Common myeloid progenitor, CD34-positive (primary cell): ENCODE measurements around the gene PRMT1.
A peak's percentile ranks its signal among the peaks of the same experiment; 100 is the strongest.

Experiments used
- CTCF ChIA-PET: fragments of 350-600 bp; sonication (Branson Sonifier 250); formaldehyde crosslinking; loops from one replicate; lab custom pipeline; 2021; ENCODE audit warnings: antibody characterized with exemption; lab: Charles Lee
- POLR2A ChIA-PET: fragments of 350-600 bp; sonication (Branson Sonifier 250); formaldehyde crosslinking; loops from one replicate; lab custom pipeline; 2021; ENCODE audit warnings: antibody characterized with exemption; lab: Charles Lee
- DNase-seq, 3 donors: peaks; one replicate each; pipeline versions ENCODE4 v3.0.0 to v3.0.0-alpha.2; 2013
- H3K27ac ChIP-seq, 2 experiments: 1 replicate in 1 of 2; 2 replicates in 1 of 2; pipeline ENCODE4 v1.7.0; 2013; ENCODE audit warnings: inconsistent platforms in 2 of 2, low read length in 2 of 2, mild to moderate bottlenecking in 2 of 2, low read depth in 1 of 2, moderate library complexity in 1 of 2; ENCODE audit not compliant: severe bottlenecking in 2 of 2, insufficient read depth in 1 of 2, poor library complexity in 1 of 2
- H3K27me3 ChIP-seq, 5 experiments: replicated peaks in 2 of 5; 1 replicate in 3 of 5; 2 replicates in 2 of 5; pipeline versions ENCODE4 v1.6.1 to v1.7.0; 2013; ENCODE audit warnings: low read length in 4 of 5, mild to moderate bottlenecking in 2 of 5, moderate library complexity in 2 of 5, inconsistent platforms in 1 of 5; ENCODE audit not compliant: insufficient read depth in 5 of 5, control insufficient read depth in 4 of 5
- H3K36me3 ChIP-seq, 4 experiments: 1 replicate in 2 of 4; 2 replicates in 2 of 4; pipeline versions ENCODE4 v1.6.1 to v1.7.0; 2013; ENCODE audit warnings: low read length in 3 of 4, control low read depth in 1 of 4, mild to moderate bottlenecking in 1 of 4; ENCODE audit not compliant: control insufficient read depth in 4 of 4, insufficient read depth in 4 of 4
- H3K4me1 ChIP-seq, 4 experiments: 1 replicate in 3 of 4; 2 replicates in 1 of 4; pipeline versions ENCODE4 v1.6.1 to v1.7.1; 2013; ENCODE audit warnings: low read length in 3 of 4, mild to moderate bottlenecking in 3 of 4, control low read depth in 1 of 4, inconsistent platforms in 1 of 4, moderate library complexity in 1 of 4; ENCODE audit not compliant: control insufficient read depth in 4 of 4, insufficient read depth in 4 of 4; ENCODE audit errors: control extremely low read depth in 1 of 4
- H3K4me3 ChIP-seq, 7 experiments: 1 replicate in 4 of 7; 2 replicates in 3 of 7; pipeline versions ENCODE4 v1.5.1 to v1.7.0; 2013; ENCODE audit warnings: mild to moderate bottlenecking in 7 of 7, low read length in 6 of 7, moderate library complexity in 6 of 7, inconsistent platforms in 2 of 7, low read depth in 2 of 7, control low read depth in 1 of 7; ENCODE audit not compliant: insufficient read depth in 4 of 7, control insufficient read depth in 1 of 7; ENCODE audit errors: extremely low read depth in 1 of 7
- H3K9me3 ChIP-seq, 5 experiments: 1 replicate in 4 of 5; 2 replicates in 1 of 5; pipeline versions ENCODE4 v1.6.1 to v1.7.1; 2013; ENCODE audit warnings: low read length in 4 of 5, mild to moderate bottlenecking in 2 of 5, inconsistent platforms in 1 of 5, low read depth in 1 of 5, moderate library complexity in 1 of 5; ENCODE audit not compliant: control insufficient read depth in 4 of 5, insufficient read depth in 2 of 5; ENCODE audit errors: control extremely low read depth in 1 of 5
- WGBS: methylation state at CpG from one replicate; pipeline ENCODE4 v1.1.5; 2013; ENCODE audit not compliant: insufficient coverage; 5-methylcytosine and 5-hydroxymethylcytosine counted together

Gene PRMT1

GRCh38 chr19:49705919-49706318 is 28.8 kb downstream of the PRMT1 start:
- Histone ChIP-seq H3K27ac (no peak overlapping the region), H3K9me3 (no peaks in the 10 kb centered on the region), H3K4me3 (no peak overlapping the region), H3K36me3 (no peaks in the 10 kb centered on the region), H3K4me1 (no peaks in the 10 kb centered on the region), H3K27me3 (peaks cover 0 to 7% (median 2%) of the 10 kb centered on the region in 5 experiments)
- ChIA-PET CTCF (no interaction called here), POLR2A (no interaction called here)
- WGBS, result 98% methylated on average over 15 of the region's 16 CpGs
- no peak for DNase-seq

- Histone ChIP-seq H3K9me3 (no peaks in the 10 kb centered on the region), H3K27me3 (no peaks in the 10 kb centered on the region), H3K27ac (no peak overlapping the region), H3K36me3 (no peaks in the 10 kb centered on the region), H3K4me3 (no peak overlapping the region), H3K4me1 (no peaks in the 10 kb centered on the region)
- no peak for DNase-seq
- POLR2A ChIA-PET, result no interaction called here
- CTCF ChIA-PET, result no interaction called here
- WGBS, result 97% methylated on average over 17 of the region's 20 CpGs
Measured at GRCh38 chr19:49710372-49710951, 33.4 kb downstream of the PRMT1 start.

- POLR2A ChIA-PET, result no interaction called here
- no peaks in the 10 kb centered on the region for H3K27me3 ChIP-seq
- CTCF ChIA-PET, result no interaction called here
- DNase-seq, result no peak
- WGBS, result 78% methylated on average over 16 of the region's 20 CpGs
- H3K27ac ChIP-seq, result no peak overlapping the region
- H3K9me3 ChIP-seq, result no peaks in the 10 kb centered on the region
- H3K4me3 ChIP-seq, result no peak overlapping the region
- H3K4me1 ChIP-seq, result peaks cover 0 to 2% (median under 1%) of the 10 kb centered on the region in 4 experiments
- H3K36me3 ChIP-seq, result no peaks in the 10 kb centered on the region
Measured at GRCh38 chr19:49712397-49712859, 35.4 kb downstream of the PRMT1 start.

- Histone ChIP-seq H3K27me3 (no peaks in the 10 kb centered on the region), H3K36me3 (no peaks in the 10 kb centered on the region), H3K27ac (no peak overlapping the region), H3K4me3 (no peak overlapping the region), H3K4me1 (peaks cover 0 to 4% (median 2%) of the 10 kb centered on the region in 4 experiments), H3K9me3 (no peaks in the 10 kb centered on the region)
- ChIA-PET POLR2A (interaction anchor here (0.6 to 0.7 kb wide), 2 partner anchors 9 to 1195 kb away, joined by 3 to 6 read pairs; no protein-coding TSS in a partner anchor), CTCF (interaction anchor here (0.5 to 0.6 kb wide), 3 partner anchors 253 to 401 kb away, joined by 3 to 4 read pairs (median 3); no protein-coding TSS in a partner anchor)
- WGBS, result 99% methylated on average over 6 of the region's 8 CpGs
- no peak for DNase-seq
Measured at GRCh38 chr19:49713236-49713845, 36.3 kb downstream of the PRMT1 start.

- CTCF ChIA-PET, result interaction anchor here (0.6 to 3.1 kb wide), 3 partner anchors 14 to 147 kb away, joined by 3 to 13 read pairs (median 3); no protein-coding TSS in a partner anchor
Measured at GRCh38 chr19:49716154-49716553, 39.1 kb downstream of the PRMT1 start.

GRCh38 chr19:49718511-49718910 is 41.4 kb downstream of the PRMT1 start:
- H3K27me3 ChIP-seq, result no peaks in the 10 kb centered on the region
- H3K36me3 ChIP-seq, result no peaks in the 10 kb centered on the region
- CTCF ChIA-PET, result interaction anchor here (1.2 to 3.1 kb wide), 5 partner anchors 9 to 27 kb away, joined by 3 to 13 read pairs (median 5); no protein-coding TSS in a partner anchor
- DNase-seq, result peak in 2 of 3 donors; percentile 13 to 26
- POLR2A ChIA-PET, result no interaction called here
- WGBS, result 94% methylated on average over 8 of the region's 8 CpGs
- no peaks in the 10 kb centered on the region for H3K9me3 ChIP-seq
- H3K4me1 ChIP-seq, result peaks cover 0 to 4% (median 2%) of the 10 kb centered on the region in 4 experiments
- H3K27ac ChIP-seq, result no peak overlapping the region
- no peak overlapping the region for H3K4me3 ChIP-seq

More at GRCh38 chr19:49716154-49716553, 39.1 kb downstream of the PRMT1 start:
- Histone ChIP-seq H3K27ac (peak overlapping the region in 1 of 2 experiments; percentile 43), H3K27me3 (no peaks in the 10 kb centered on the region), H3K4me1 (peaks cover 0 to 4% (median 2%) of the 10 kb centered on the region in 4 experiments), H3K4me3 (no peak overlapping the region), H3K36me3 (no peaks in the 10 kb centered on the region), H3K9me3 (no peaks in the 10 kb centered on the region)
- no peak for DNase-seq
- POLR2A ChIA-PET, result no interaction called here
- WGBS, result 50% methylated on average over 1 of the region's 3 CpGs

- H3K9me3 ChIP-seq, result no peaks in the 10 kb centered on the region
Measured at GRCh38 chr19:49718991-49719390, 41.9 kb downstream of the PRMT1 start.

More at GRCh38 chr19:49718991-49719390, 41.9 kb downstream of the PRMT1 start:
- peak in 2 of 3 donors; percentile 16 to 33 for DNase-seq
- 93% methylated on average over 2 of the region's 6 CpGs for whole genome bisulfite sequencing
- Histone ChIP-seq H3K36me3 (no peaks in the 10 kb centered on the region), H3K27ac (no peak overlapping the region), H3K4me3 (no peak overlapping the region), H3K4me1 (peaks cover 0 to 4% (median 2%) of the 10 kb centered on the region in 4 experiments), H3K27me3 (no peaks in the 10 kb centered on the region)
- CTCF ChIA-PET, result interaction anchor here (1.6 kb wide), 1 partner anchor 16 kb away, joined by 3 read pairs; no protein-coding TSS in a partner anchor
- POLR2A ChIA-PET, result interaction anchor here (0.6 kb wide), 1 partner anchor 20 kb away, joined by 4 read pairs; no protein-coding TSS in a partner anchor
